Endothelial cell (in vitro differentiated cells): ENCODE data around the gene KRT15. TPM values are rescaled to one million over a fixed set of nuclear protein-coding genes. Genes with fewer than 3 reads are reported as not detected.

Experiments
- DNase-seq: peaks from one replicate; pipeline ENCODE4 v3.0.0; 2021; ENCODE audit warnings: low spot score
- H3K27ac Mint-ChIP-seq: one replicate; pipeline ENCODE4 v1.8.0; 2021; ENCODE audit warnings: mixed read lengths, inconsistent platforms; ENCODE audit not compliant: unreplicated experiment
- H3K27me3 Mint-ChIP-seq: one replicate; pipeline ENCODE4 v1.8.0; 2021; ENCODE audit warnings: mild to moderate bottlenecking, moderate library complexity, mixed read lengths, inconsistent platforms; ENCODE audit not compliant: unreplicated experiment
- H3K36me3 Mint-ChIP-seq: one replicate; pipeline ENCODE4 v1.8.0; 2021; ENCODE audit warnings: mild to moderate bottlenecking, low read depth, mixed read lengths, inconsistent platforms; ENCODE audit not compliant: unreplicated experiment
- H3K4me1 Mint-ChIP-seq: one replicate; pipeline ENCODE4 v1.8.0; 2021; ENCODE audit warnings: mild to moderate bottlenecking, mixed read lengths, inconsistent platforms; ENCODE audit not compliant: unreplicated experiment
- H3K4me3 Mint-ChIP-seq: one replicate; pipeline ENCODE4 v1.8.0; 2021; ENCODE audit warnings: mild to moderate bottlenecking, mixed read lengths, inconsistent platforms; ENCODE audit not compliant: unreplicated experiment
- H3K9me3 Mint-ChIP-seq: one replicate; pipeline ENCODE4 v1.8.0; 2021; ENCODE audit warnings: mixed read lengths, inconsistent platforms; ENCODE audit not compliant: unreplicated experiment
- total RNA-seq: library from RNA; stranded (reverse); fragmentation: NEBNext Ultra II Directional; extraction: Animal tissue kit (Norgen Biotek cat#: 25700); gene quantifications from one replicate; pipeline ENCODE4 v1.2.1, GENCODE V29; 2021; ENCODE audit not compliant: unreplicated experiment
- TF ChIP-seq, protein P1 (sequence below): fragments of 200-600 bp; sonication (generic); IDR thresholded peaks from one replicate; pipeline ENCODE4 v1.5.0; 2021; ENCODE audit warnings: antibody characterized with exemption; ENCODE audit not compliant: unreplicated experiment

The KRT15 gene
- total RNA-seq, 1 donor from 2014 or later = not detected

DNA sequence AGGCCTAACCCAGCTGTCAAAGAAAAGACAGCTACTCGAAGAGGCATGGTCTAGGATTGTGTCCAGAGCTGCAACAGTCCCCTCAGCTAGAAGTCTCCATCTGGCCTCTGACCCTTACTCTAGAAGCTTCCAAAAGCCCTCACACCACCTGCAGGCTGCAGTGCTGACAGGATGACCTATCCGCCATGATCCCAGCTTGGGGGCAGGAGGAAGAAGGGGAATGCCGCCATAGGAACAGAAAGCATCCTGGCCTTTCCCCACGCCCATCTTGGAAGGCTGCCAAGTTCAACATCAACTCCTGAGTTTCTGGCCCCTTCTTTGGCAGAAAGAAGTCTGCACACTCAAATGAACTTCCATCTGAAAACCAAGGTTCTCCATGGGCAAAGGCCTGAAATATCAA lies 25.9 kb downstream of the KRT15 start:
- H3K27me3 Mint-ChIP-seq = peaks cover 8% of the 10 kb centered on the region
- TF ChIP-seq, protein P1, sequence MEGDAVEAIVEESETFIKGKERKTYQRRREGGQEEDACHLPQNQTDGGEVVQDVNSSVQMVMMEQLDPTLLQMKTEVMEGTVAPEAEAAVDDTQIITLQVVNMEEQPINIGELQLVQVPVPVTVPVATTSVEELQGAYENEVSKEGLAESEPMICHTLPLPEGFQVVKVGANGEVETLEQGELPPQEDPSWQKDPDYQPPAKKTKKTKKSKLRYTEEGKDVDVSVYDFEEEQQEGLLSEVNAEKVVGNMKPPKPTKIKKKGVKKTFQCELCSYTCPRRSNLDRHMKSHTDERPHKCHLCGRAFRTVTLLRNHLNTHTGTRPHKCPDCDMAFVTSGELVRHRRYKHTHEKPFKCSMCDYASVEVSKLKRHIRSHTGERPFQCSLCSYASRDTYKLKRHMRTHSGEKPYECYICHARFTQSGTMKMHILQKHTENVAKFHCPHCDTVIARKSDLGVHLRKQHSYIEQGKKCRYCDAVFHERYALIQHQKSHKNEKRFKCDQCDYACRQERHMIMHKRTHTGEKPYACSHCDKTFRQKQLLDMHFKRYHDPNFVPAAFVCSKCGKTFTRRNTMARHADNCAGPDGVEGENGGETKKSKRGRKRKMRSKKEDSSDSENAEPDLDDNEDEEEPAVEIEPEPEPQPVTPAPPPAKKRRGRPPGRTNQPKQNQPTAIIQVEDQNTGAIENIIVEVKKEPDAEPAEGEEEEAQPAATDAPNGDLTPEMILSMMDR = no peak
- no peak for DNase-seq
- no peaks in the 10 kb centered on the region for H3K4me1 Mint-ChIP-seq
- no peak overlapping the region for H3K4me3 Mint-ChIP-seq
- H3K27ac Mint-ChIP-seq = no peak overlapping the region
- no peaks in the 10 kb centered on the region for H3K36me3 Mint-ChIP-seq
- no peaks in the 10 kb centered on the region for H3K9me3 Mint-ChIP-seq

DNA sequence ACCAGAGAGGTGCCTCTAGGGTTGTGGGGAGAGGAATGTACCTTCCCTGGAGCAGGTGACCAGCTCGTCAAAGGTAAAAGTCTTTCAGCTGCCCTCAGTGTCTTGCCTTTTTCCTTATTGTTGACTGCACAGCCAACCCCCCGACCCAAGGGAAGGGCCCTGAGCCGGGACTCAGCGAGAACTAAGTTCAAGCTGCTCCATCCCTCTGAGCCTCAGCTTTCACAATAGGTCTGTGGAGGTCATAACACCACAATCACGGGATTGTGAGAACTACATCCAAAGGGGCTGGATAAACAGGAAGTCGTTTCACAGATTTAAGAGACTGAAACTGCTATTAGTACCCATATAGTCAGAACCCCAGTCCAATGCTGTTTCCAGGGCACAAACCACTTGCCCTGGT lies 26.3 kb downstream of the KRT15 start:
- TF ChIP-seq, protein P1 = no peak
- no peak for DNase-seq
- Mint-ChIP-seq H3K9me3 (no peaks in the 10 kb centered on the region), H3K4me3 (no peak overlapping the region), H3K36me3 (no peaks in the 10 kb centered on the region), H3K27ac (no peak overlapping the region), H3K27me3 (peaks cover 8% of the 10 kb centered on the region), H3K4me1 (no peaks in the 10 kb centered on the region)

DNA sequence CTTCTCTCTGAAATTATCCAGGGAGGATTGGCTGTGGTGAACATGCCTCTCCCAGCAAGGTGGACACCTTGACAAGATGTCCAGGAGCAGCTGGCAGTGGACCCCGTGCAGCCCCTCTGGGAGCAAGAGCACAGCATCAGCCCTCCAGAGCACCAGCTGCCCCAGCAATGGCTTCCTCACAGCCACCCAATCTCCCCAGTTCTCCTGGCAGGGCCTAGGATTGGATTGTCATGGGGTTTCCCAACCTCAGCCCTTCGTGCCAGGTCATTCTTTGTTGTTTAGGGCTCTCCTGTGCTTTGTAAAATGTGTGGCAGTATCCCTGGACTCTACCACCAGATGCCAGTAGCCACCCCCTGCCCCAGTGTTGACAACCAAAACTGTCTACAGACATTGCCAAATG lies 27.2 kb downstream of the KRT15 start:
- H3K27me3 Mint-ChIP-seq = peaks cover 9% of the 10 kb centered on the region

DNA sequence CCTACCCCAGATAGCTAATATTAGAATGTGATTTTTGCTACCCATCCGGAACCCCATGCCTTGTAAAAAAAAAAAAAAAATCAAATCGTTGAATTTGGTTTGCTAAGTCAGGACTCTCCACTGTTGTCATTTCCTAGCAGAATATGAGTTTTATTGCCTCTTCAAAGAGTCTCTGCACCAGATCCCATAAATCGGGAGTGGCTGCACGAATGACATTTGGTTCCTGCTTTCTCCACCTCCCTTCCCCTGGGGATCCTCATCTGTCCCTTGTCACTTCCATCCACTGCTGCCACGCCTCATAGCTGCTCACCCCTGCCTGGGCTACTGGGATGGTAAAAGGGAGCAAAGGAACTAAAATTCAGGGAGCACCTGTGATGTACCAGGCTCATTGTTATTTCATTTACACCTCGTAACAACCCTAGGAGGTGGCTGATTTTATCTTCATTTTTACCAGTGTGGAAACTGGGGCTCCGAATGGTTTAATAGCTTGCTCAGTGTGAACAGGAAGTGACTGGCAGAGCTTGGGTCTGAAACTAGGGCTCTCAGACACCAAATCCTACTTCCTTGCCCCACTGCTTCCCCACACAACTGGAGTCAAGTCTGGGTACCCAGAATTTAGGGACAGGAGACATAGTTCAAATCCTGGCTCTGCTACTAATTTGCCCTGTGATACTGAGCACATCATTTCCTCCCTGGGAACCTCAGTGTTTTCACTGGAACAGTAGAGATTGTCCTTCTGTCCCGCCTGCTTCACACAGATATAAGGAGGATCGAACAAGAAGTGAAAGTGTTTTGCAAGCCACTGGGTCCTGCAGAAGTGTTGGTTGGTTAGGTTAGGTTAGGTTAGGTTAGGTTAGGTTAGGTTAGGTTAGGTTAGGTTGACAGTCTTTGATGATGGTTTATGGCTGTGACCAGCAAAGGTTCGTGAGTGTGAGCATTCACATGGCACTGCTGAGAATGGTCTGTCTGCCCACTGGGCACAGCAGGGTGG lies 28.4 kb downstream of the KRT15 start:
- TF ChIP-seq, protein P1 = no peak
- Mint-ChIP-seq H3K27me3 (peaks cover 10% of the 10 kb centered on the region), H3K4me1 (no peaks in the 10 kb centered on the region)

More for the DNA sequence above, 27.2 kb downstream of the KRT15 start:
- Mint-ChIP-seq H3K4me3 (no peak overlapping the region), H3K36me3 (no peaks in the 10 kb centered on the region), H3K27ac (no peak overlapping the region), H3K4me1 (no peaks in the 10 kb centered on the region), H3K9me3 (no peaks in the 10 kb centered on the region)
- no peak for DNase-seq
- TF ChIP-seq, protein P1 = no peak

GRCh38 chr17:41489531-41489930 lies 29.2 kb downstream of the KRT15 start, which contains the start of gene KRT36:
Gene KRT36 (minus strand): TSS chr17:41489910. CDS start chr17:41489864, 46 bp downstream.
- Mint-ChIP-seq H3K4me3 (no peak within 1 kb of the TSS), H3K27ac (no peak within 1 kb of the TSS), H3K36me3 (no peaks in the 10 kb centered on the region), H3K9me3 (no peaks in the 10 kb centered on the region), H3K27me3 (peaks cover 10% of the 10 kb centered on the region), H3K4me1 (no peaks in the 10 kb centered on the region)
- no peak for DNase-seq
- TF ChIP-seq, protein P1 = no peak

More for the DNA sequence above, 28.4 kb downstream of the KRT15 start:
- no peak for DNase-seq
- Mint-ChIP-seq H3K27ac (no peak overlapping the region), H3K9me3 (no peaks in the 10 kb centered on the region), H3K4me3 (no peak overlapping the region), H3K36me3 (no peaks in the 10 kb centered on the region)
